GM10266 (cell line): ENCODE results near the gene SLC25A12.

Source experiments
- DNase-seq: peaks from one replicate; pipeline ENCODE4 v3.0.0; 2012; ENCODE audit errors: extremely low spot score
- CTCF ChIP-seq: IDR thresholded peaks from 2 replicates; pipeline ENCODE4 v1.5.1; 2012; ENCODE audit warnings: mild to moderate bottlenecking, low read depth; ENCODE audit not compliant: control insufficient read depth, insufficient read depth; ENCODE audit errors: missing control alignments

SLC25A12 gene

GRCh38 chr2:171800639-171801038, 93.4 kb downstream of the SLC25A12 start:
- DNase-seq, result no peak
- TF ChIP-seq CTCF, result no peak

GRCh38 chr2:171798156-171798820, 95.8 kb downstream of the SLC25A12 start:
- DNase-seq, result no peak
- no peak for TF ChIP-seq CTCF

- TF ChIP-seq CTCF, result no peak
- DNase-seq, result no peak
Observed at GRCh38 chr2:171794918-171795317, 99.1 kb downstream of the SLC25A12 start.

GRCh38 chr2:171793691-171794678, 100.1 kb downstream of the SLC25A12 start:
- DNase-seq, result no peak
- TF ChIP-seq CTCF, result no peak

- TF ChIP-seq CTCF, result no peak
Observed at GRCh38 chr2:171792886-171793580, 101.0 kb downstream of the SLC25A12 start.

GRCh38 chr2:171792157-171792556, 101.9 kb downstream of the SLC25A12 start:
- no peak for DNase-seq
- TF ChIP-seq CTCF, result no peak

More at GRCh38 chr2:171792886-171793580, 101.0 kb downstream of the SLC25A12 start:
- no peak for DNase-seq
